Heart left ventricle (tissue), 13 donors: ENCODE measurements around the gene ZNF772.

ENCODE experiments used
- POLR2A ChIP-seq, 2 donors: fragments of 450-650 bp; IDR thresholded peaks; one replicate each; pipeline ENCODE4 v1.6.1; 2017; ENCODE audit warnings: antibody characterized with exemption in 2 of 2, mild to moderate bottlenecking in 2 of 2, moderate library complexity in 2 of 2
- TF ChIP-seq, protein P1 (sequence below), 12 donors: fragments of 200-600 bp; sonication (generic) in 4 of 12; IDR thresholded peaks; one replicate each; pipeline versions ENCODE4 v1.5.0 to v1.8.0; 2018 to 2022; ENCODE audit warnings: antibody characterized with exemption in 12 of 12, mild to moderate bottlenecking in 5 of 12
- donor health status: ischemic (EF 13 %, LVEDD 7.1; RV severe dilation, severe dysfunction).
- donor health status: DM: no; HTN: yes; CAD: no.
- donor health status: DM: no; HTN: no; CAD: no.
- donor health status: ischemic (EF 25% LVEDD 6.9; RV normal size, moderate dysfunction).
- donor health status: ischemic (EF 25% LVEDD 5.7; RV mildly dilated, moderate dysfunction).
- donor health status: ischemic (EF 35%, LVEDD 5.7; RV mildly dilated, moderate dysfunction).
- donor health status: nonischemic (EF 11% LVEDD 7.7; RV severe dilation, severe dysfunction).
- donor health status: DM: yes; HTN: yes; CAD: no.
- donor health status: PGD.
- donor health status: ischemic (EF 29% LVEDD 5.4; RV normal size, mild dysfunction).
- donor health status: nonischemic (EF 23%, LVEDD 6.1; RV moderate dilation, normal function).

DNA sequence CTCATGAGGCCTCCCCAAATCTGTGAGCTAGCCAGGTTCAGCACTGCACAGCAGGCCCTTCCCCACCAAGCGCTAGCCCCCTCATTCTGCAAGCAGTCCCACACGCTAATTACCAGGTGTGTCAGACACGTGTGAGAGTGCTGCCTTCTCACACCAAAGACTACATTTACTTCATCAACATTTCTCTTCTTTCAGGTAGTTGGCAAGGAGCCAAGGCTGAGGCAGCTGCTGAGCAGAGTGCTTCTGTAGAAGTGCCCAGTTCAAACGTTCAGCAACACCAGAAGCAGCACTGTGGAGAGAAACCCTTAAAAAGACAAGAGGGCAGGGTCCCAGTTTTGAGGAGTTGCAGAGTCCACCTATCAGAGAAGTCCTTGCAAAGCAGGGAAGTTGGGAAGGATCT, 28.8 kb upstream of the ZNF772 start:
- TF ChIP-seq, protein P1, sequence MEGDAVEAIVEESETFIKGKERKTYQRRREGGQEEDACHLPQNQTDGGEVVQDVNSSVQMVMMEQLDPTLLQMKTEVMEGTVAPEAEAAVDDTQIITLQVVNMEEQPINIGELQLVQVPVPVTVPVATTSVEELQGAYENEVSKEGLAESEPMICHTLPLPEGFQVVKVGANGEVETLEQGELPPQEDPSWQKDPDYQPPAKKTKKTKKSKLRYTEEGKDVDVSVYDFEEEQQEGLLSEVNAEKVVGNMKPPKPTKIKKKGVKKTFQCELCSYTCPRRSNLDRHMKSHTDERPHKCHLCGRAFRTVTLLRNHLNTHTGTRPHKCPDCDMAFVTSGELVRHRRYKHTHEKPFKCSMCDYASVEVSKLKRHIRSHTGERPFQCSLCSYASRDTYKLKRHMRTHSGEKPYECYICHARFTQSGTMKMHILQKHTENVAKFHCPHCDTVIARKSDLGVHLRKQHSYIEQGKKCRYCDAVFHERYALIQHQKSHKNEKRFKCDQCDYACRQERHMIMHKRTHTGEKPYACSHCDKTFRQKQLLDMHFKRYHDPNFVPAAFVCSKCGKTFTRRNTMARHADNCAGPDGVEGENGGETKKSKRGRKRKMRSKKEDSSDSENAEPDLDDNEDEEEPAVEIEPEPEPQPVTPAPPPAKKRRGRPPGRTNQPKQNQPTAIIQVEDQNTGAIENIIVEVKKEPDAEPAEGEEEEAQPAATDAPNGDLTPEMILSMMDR (IDR thresholded peaks at IDR 0.05): no peak
- no peak for TF ChIP-seq POLR2A (IDR thresholded peaks at IDR 0.05)
